Activated effector memory CD4-positive, alpha-beta T cell treated with Interleukin-2 at 50 U/mL for 16 hours (primary cell): ENCODE measurements around the gene EPHA2.
"Not testable (repeated sequence)": the region's sequence is repeated elsewhere in the genome, so short reads cannot be mapped to it uniquely, and the experiment has no call there.

Experiments used
- DNase-seq: peaks from one replicate; pipeline ENCODE4 v3.0.0-alpha.2; 2020

The EPHA2 gene

GRCh38 chr1:16167331-16168143 lies 11.7 kb upstream of the EPHA2 start:
- peak; percentile 44 for DNase-seq

- DNase-seq, result no peak
Measured at GRCh38 chr1:16166117-16166516, 10.2 kb upstream of the EPHA2 start.

GRCh38 chr1:16165548-16165947 lies 9.7 kb upstream of the EPHA2 start:
- DNase-seq, result no peak

- DNase-seq, result no peak
Measured at GRCh38 chr1:16165073-16165364, 9.2 kb upstream of the EPHA2 start.

GRCh38 chr1:16164213-16165072 lies 8.6 kb upstream of the EPHA2 start:
- no peak for DNase-seq

GRCh38 chr1:16163608-16164212 lies 7.8 kb upstream of the EPHA2 start:
- DNase-seq, result not testable (repeated sequence)

GRCh38 chr1:16162163-16162822 lies 6.4 kb upstream of the EPHA2 start:
- peak; percentile 67 for DNase-seq

GRCh38 chr1:16161717-16162116 lies 5.8 kb upstream of the EPHA2 start:
- no peak for DNase-seq

- no peak for DNase-seq
Measured at GRCh38 chr1:16158993-16159831, 3.3 kb upstream of the EPHA2 start.

- peak; percentile 40 for DNase-seq
Measured at GRCh38 chr1:16158025-16158424, 2.2 kb upstream of the EPHA2 start.

GRCh38 chr1:16156848-16157495 lies 1.1 kb upstream of the EPHA2 start:
- DNase-seq, result no peak

- no peak for DNase-seq
Measured at GRCh38 chr1:16153999-16154673, 1.7 kb downstream of the EPHA2 start.

GRCh38 chr1:16153096-16153998 lies 2.5 kb downstream of the EPHA2 start:
- no peak for DNase-seq

GRCh38 chr1:16152481-16153087 lies 3.3 kb downstream of the EPHA2 start:
- no peak for DNase-seq

- DNase-seq, result no peak
Measured at GRCh38 chr1:16151995-16152384, 3.9 kb downstream of the EPHA2 start.

- DNase-seq, result no peak
Measured at GRCh38 chr1:16151196-16151994, 4.5 kb downstream of the EPHA2 start.

- no peak for DNase-seq
Measured at GRCh38 chr1:16150508-16150907, 5.4 kb downstream of the EPHA2 start.

GRCh38 chr1:16149702-16150488 lies 6.0 kb downstream of the EPHA2 start:
- no peak for DNase-seq
